IMR-90 (cell line): Measurements from ENCODE around the gene TRAK2. TPM values are rescaled to one million over a fixed set of nuclear protein-coding genes. Genes with fewer than 3 reads are reported as not detected.

ENCODE experiments used
- ATAC-seq: fragments of 200-7000 bp; cut with Tn5 transposase; 2 replicates; pipeline ENCODE4 v1.9.1; 2020; ENCODE audit warnings: low read depth, mild to moderate bottlenecking, moderate library complexity
- BruUV-seq: library from RNA; stranded (reverse); fragments of 400-500 nt; replicated peaks from 2 replicates; lab custom pipeline; 2021; lab: Mats Ljungman, UMichigan
- CTCF ChIA-PET: fragments of 300-600 bp; formaldehyde crosslinking; extraction: SDS; loops from one replicate; lab custom pipeline; 2021; ENCODE audit warnings: antibody characterized with exemption; lab: Yijun Ruan, JAX
- POLR2A ChIA-PET: fragments of 300-600 bp; sonication (Branson Sonifier 250); formaldehyde crosslinking; loops from one replicate; lab custom pipeline; 2022; ENCODE audit warnings: antibody characterized with exemption; ENCODE audit not compliant: unreplicated experiment; lab: Charles Lee
- DNase-seq: peaks from one replicate; pipeline ENCODE4 v3.0.0; 2013
- H2AFZ ChIP-seq: replicated peaks from 2 replicates; pipeline ENCODE3; 2013; ENCODE audit warnings: low read length, mild to moderate bottlenecking; ENCODE audit not compliant: poor library complexity
- H2AK5ac ChIP-seq: 2 replicates; pipeline ENCODE4 v1.6.1; 2013; ENCODE audit warnings: low read depth, low read length, inconsistent platforms
- H2AK9ac ChIP-seq: replicated peaks from 2 replicates; pipeline ENCODE3; 2013; ENCODE audit warnings: mild to moderate bottlenecking, low read depth, low read length, moderate library complexity; ENCODE audit not compliant: poor library complexity
- H2BK120ac ChIP-seq: 2 replicates; pipeline ENCODE4 v1.6.1; 2013; ENCODE audit warnings: low read depth, low read length, inconsistent platforms
- H2BK15ac ChIP-seq: 3 replicates; pipeline ENCODE4 v1.6.1; 2013; ENCODE audit warnings: low read depth, low read length, inconsistent platforms
- H2BK20ac ChIP-seq: 2 replicates; pipeline ENCODE4 v1.6.1; 2013; ENCODE audit warnings: low read depth, mild to moderate bottlenecking, inconsistent platforms, low read length, moderate library complexity
- H2BK5ac ChIP-seq: 2 replicates; pipeline ENCODE4 v1.6.1; 2013; ENCODE audit warnings: mild to moderate bottlenecking, low read depth, low read length, inconsistent platforms; ENCODE audit not compliant: poor library complexity, severe bottlenecking
- H3K14ac ChIP-seq: replicated peaks from 2 replicates; pipeline ENCODE4 v1.6.1; 2013; ENCODE audit warnings: low read depth, low read length, inconsistent platforms
- H3K18ac ChIP-seq: 2 replicates; pipeline ENCODE4 v1.6.1; 2013; ENCODE audit warnings: low read depth, low read length, control low read depth
- H3K23ac ChIP-seq: 2 replicates; pipeline ENCODE4 v1.6.1; 2013; ENCODE audit warnings: low read depth, low read length, inconsistent platforms
- H3K27ac ChIP-seq: 2 replicates; pipeline ENCODE4 v1.5.1; 2013; ENCODE audit warnings: mild to moderate bottlenecking, control low read depth, low read length; ENCODE audit not compliant: insufficient read depth
- H3K27me3 ChIP-seq: 2 replicates; pipeline ENCODE4 v1.6.1; 2013; ENCODE audit warnings: low read length; ENCODE audit not compliant: control insufficient read depth, insufficient read depth
- H3K36me3 ChIP-seq: 2 replicates; pipeline ENCODE4 v1.6.1; 2013; ENCODE audit warnings: low read length, mixed read lengths; ENCODE audit not compliant: control insufficient read depth, insufficient read depth
- H3K4ac ChIP-seq: 2 replicates; pipeline ENCODE4 v1.6.1; 2013; ENCODE audit warnings: low read depth, low read length, inconsistent platforms
- H3K4me1 ChIP-seq: 2 replicates; pipeline ENCODE4 v1.6.1; 2013; ENCODE audit warnings: low read length, mixed read lengths; ENCODE audit not compliant: control insufficient read depth, insufficient read depth
- H3K4me2 ChIP-seq: 2 replicates; pipeline ENCODE4 v1.6.1; 2013; ENCODE audit warnings: low read depth, mild to moderate bottlenecking, control low read depth, low read length, moderate library complexity
- H3K4me3 ChIP-seq: 2 replicates; pipeline ENCODE4 v1.5.1; 2013; ENCODE audit warnings: low read depth, mild to moderate bottlenecking, control low read depth, low read length, moderate library complexity; ENCODE audit not compliant: insufficient read depth
- H3K56ac ChIP-seq: 2 replicates; pipeline ENCODE4 v1.6.1; 2013; ENCODE audit warnings: low read length, inconsistent platforms; ENCODE audit not compliant: insufficient read depth; ENCODE audit errors: extremely low read depth
- H3K79me1 ChIP-seq, 2 experiments: 2 replicates each; pipeline ENCODE4 v1.6.1; 2013; ENCODE audit warnings: low read length in 2 of 2, inconsistent platforms in 1 of 2, low read depth in 1 of 2
- H3K9ac ChIP-seq: 2 replicates; pipeline ENCODE4 v1.6.1; 2013; ENCODE audit warnings: low read depth, low read length, control low read depth
- H3K9me1 ChIP-seq: 2 replicates; pipeline ENCODE4 v1.6.1; 2013; ENCODE audit warnings: low read length, inconsistent platforms; ENCODE audit not compliant: insufficient read depth
- H3K9me3 ChIP-seq: 2 replicates; pipeline ENCODE4 v1.6.1; 2013; ENCODE audit warnings: low read length; ENCODE audit not compliant: control insufficient read depth, insufficient read depth
- H4K20me1 ChIP-seq: 2 replicates; pipeline ENCODE4 v1.6.1; 2013; ENCODE audit warnings: low read length, inconsistent platforms; ENCODE audit not compliant: insufficient read depth
- H4K5ac ChIP-seq: 2 replicates; pipeline ENCODE4 v1.6.1; 2013; ENCODE audit warnings: mild to moderate bottlenecking, low read depth, low read length, control low read depth
- H4K8ac ChIP-seq, 2 experiments: 2 replicates each; pipeline ENCODE4 v1.6.1; 2013; ENCODE audit warnings: low read depth in 2 of 2, low read length in 2 of 2, control low read depth in 1 of 2, inconsistent platforms in 1 of 2
- H4K91ac ChIP-seq: 2 replicates; pipeline ENCODE4 v1.6.1; 2013; ENCODE audit warnings: low read depth, low read length, inconsistent platforms; ENCODE audit not compliant: insufficient read depth
- CEBPB ChIP-seq: IDR thresholded peaks from 2 replicates; pipeline ENCODE4 v1.6.1; 2012; ENCODE audit warnings: low read depth, low read length, improper control_type of control experiment
- ELK1 ChIP-seq: fragments of 150-350 bp; IDR thresholded peaks from 2 replicates; pipeline ENCODE4 v1.6.1; 2016; ENCODE audit warnings: low read depth, mild to moderate bottlenecking, low read length, moderate library complexity, borderline replicate concordance
- FOS ChIP-seq: fragments of 150-350 bp; IDR thresholded peaks from 2 replicates; pipeline ENCODE4 v1.6.1; 2016; ENCODE audit warnings: low read depth, low read length
- MAFK ChIP-seq: IDR thresholded peaks from 2 replicates; pipeline ENCODE4 v1.6.1; 2012; ENCODE audit warnings: low read depth, low read length, improper control_type of control experiment
- MAZ ChIP-seq: IDR thresholded peaks from 2 replicates; pipeline ENCODE4 v1.6.1; 2012; ENCODE audit warnings: low read depth, mild to moderate bottlenecking, low read length, improper control_type of control experiment, moderate library complexity, borderline replicate concordance
- MXI1 ChIP-seq: IDR thresholded peaks from 2 replicates; pipeline ENCODE4 v1.6.1; 2012; ENCODE audit warnings: low read depth, mild to moderate bottlenecking, low read length, moderate library complexity, borderline replicate concordance
- NFE2L2 ChIP-seq: fragments of 150-350 bp; IDR thresholded peaks from 2 replicates; pipeline ENCODE4 v1.6.1; 2016; ENCODE audit warnings: low read depth, mild to moderate bottlenecking, low read length
- RAD21 ChIP-seq: IDR thresholded peaks from 2 replicates; pipeline ENCODE4 v1.6.1; 2012; ENCODE audit warnings: low read length, improper control_type of control experiment
- RCOR1 ChIP-seq: IDR thresholded peaks from 2 replicates; pipeline ENCODE4 v1.6.1; 2012; ENCODE audit warnings: mild to moderate bottlenecking, low read length, improper control_type of control experiment; ENCODE audit not compliant: insufficient replicate concordance
- RFX5 ChIP-seq: IDR thresholded peaks from 2 replicates; pipeline ENCODE4 v1.8.0; 2012; ENCODE audit warnings: low read depth, mild to moderate bottlenecking, low read length, moderate library complexity
- dilution Hi-C: fragments of 300-500 bp; cut with HindIII; formaldehyde crosslinking; loops from one replicate; pipeline ENCODE4 v1.14.3; 2018; ENCODE audit warnings: low sequenced_read_pairs; ENCODE audit not compliant: unreplicated experiment
- in situ Hi-C: fragments of 300-500 bp; cut with MboI; formaldehyde crosslinking; loops from 3 replicates; pipeline ENCODE4 v1.14.3; 2019; ENCODE audit warnings: low sequenced_read_pairs, inconsistent platforms, mixed read lengths
- intact Hi-C: fragments of 100-400 bp; cut with micrococcal nuclease; formaldehyde crosslinking; loops from 2 replicates; pipeline ENCODE4 v1.10.0; 2022
- polyA plus RNA-seq, 3 experiments: library from polyadenylated mRNA; depleted of rRNA; stranded (reverse); fragments of >200 nt; gene quantifications; 2 replicates each; pipeline ENCODE4 v1.2.3, GENCODE V29; 2012; ENCODE audit warnings: low replicate concordance in 1 of 3
- total RNA-seq: library from RNA; depleted of rRNA; stranded (reverse); fragments of >200 nt; gene quantifications from 2 replicates; pipeline ENCODE4 v1.2.3, GENCODE V29; 2012

Gene TRAK2
- total and polyA plus RNA-seq, 2 of the 4 experiments (the other 2 are of a cell fraction): 13.1 to 65.4 TPM

- H4K20me1 ChIP-seq: no peaks in the 10 kb centered on the region
- no peak overlapping the region for H4K8ac ChIP-seq
- peaks cover 9% of the 10 kb centered on the region for H3K9me1 ChIP-seq
- H3K4me1 ChIP-seq: peaks cover 27% of the 10 kb centered on the region
- ATAC-seq: no peak
- H2AK9ac ChIP-seq: no peak overlapping the region
- ChIA-PET POLR2A (interaction anchor here (1.0 kb wide), 1 partner anchor 16 kb away, joined by 11 read pairs; the partner anchor contains the start of genes STRADB and TRAK2), CTCF (no interaction called here)
- H3K27ac ChIP-seq: no peak overlapping the region
- intact Hi-C loops: no loop called here
- no peak overlapping the region for H2BK5ac ChIP-seq
- no peak overlapping the region for H2BK20ac ChIP-seq
- H4K91ac ChIP-seq: no peak overlapping the region
- BruUV-seq: no TSS peak
- TF ChIP-seq CEBPB (no peak), FOS (no peak), RFX5 (no peak), MAFK (no peak), ELK1 (no peak), MXI1 (no peak), NFE2L2 (no peak), RCOR1 (no peak), MAZ (no peak), RAD21 (no peak)
- no peak overlapping the region for H2AFZ ChIP-seq
- H3K27me3 ChIP-seq: no peaks in the 10 kb centered on the region
- no peak overlapping the region for H3K23ac ChIP-seq
- H3K4ac ChIP-seq: no peak overlapping the region
- no peak overlapping the region for H3K4me2 ChIP-seq
- no peak overlapping the region for H2AK5ac ChIP-seq
- H3K56ac ChIP-seq: no peak overlapping the region
- no peak overlapping the region for H2BK120ac ChIP-seq
- H3K18ac ChIP-seq: no peak overlapping the region
- dilution Hi-C loops: no loop called here
- H3K36me3 ChIP-seq: peaks cover 7% of the 10 kb centered on the region; the same call in 1 of the 2 replicates
- H4K5ac ChIP-seq: no peak overlapping the region
- no peak for DNase-seq
- in situ Hi-C loops: no loop called here
- peaks cover 0 to 18% of the 10 kb centered on the region in 2 experiments; a peak in 2 of 4 replicates for H3K79me1 ChIP-seq
- H3K9me3 ChIP-seq: no peaks in the 10 kb centered on the region
- no peak overlapping the region for H3K4me3 ChIP-seq
- H2BK15ac ChIP-seq: no peak overlapping the region
- no peak overlapping the region for H3K9ac ChIP-seq
- H3K14ac ChIP-seq: no peak overlapping the region
Observed at GRCh38 chr2:201467666-201468065, 16.4 kb upstream of the TRAK2 start.
